AG09319 (cell line): ENCODE results near the gene KIAA1614.

Experiments
- DNase-seq: peaks from one replicate; pipeline ENCODE4 v3.0.0-alpha.2; 2010; ENCODE audit warnings: low read depth; ENCODE audit errors: extremely low read depth
- TF ChIP-seq, protein P1 (sequence below): IDR thresholded peaks from 2 replicates; pipeline ENCODE4 v1.5.1; 2011; ENCODE audit warnings: low read depth, mild to moderate bottlenecking, inconsistent platforms, low read length, moderate library complexity

KIAA1614 gene

DNA sequence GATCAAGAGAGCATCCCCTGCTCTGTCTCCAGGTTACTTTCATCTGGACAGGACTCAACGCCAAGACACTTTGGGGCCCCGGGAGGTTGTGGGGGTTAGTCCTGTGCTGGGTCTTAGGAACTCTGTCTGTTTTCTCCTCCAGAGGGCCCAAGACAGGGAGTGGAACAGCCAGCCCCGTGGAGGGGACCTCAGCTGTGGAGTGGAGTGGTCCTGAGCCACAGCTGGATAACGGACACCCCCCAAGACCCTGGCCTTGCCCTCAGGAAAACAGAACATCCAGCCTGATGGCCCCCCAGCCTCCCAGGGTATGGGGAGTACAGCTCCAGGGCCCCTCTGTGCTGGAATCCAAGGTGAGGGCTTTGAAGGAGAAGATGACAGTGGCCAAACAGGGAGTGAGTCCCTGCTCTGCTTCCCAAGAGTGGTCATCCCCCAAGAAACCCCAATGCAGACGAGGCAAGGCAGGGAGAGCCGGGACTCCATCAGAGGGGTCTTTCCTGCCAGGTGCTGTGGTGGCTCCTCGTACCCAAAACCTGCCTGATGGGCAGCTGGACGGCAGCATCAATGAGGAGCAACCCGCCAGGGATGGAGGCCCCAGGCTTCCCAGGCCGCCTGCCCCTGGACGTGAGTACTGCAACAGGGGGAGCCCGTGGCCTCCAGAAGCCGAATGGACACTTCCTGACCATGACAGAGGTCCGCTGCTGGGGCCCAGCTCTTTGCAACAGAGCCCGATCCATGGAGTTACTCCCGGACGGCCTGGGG lies 3.5 kb downstream of the KIAA1614 start:
- TF ChIP-seq, protein P1, sequence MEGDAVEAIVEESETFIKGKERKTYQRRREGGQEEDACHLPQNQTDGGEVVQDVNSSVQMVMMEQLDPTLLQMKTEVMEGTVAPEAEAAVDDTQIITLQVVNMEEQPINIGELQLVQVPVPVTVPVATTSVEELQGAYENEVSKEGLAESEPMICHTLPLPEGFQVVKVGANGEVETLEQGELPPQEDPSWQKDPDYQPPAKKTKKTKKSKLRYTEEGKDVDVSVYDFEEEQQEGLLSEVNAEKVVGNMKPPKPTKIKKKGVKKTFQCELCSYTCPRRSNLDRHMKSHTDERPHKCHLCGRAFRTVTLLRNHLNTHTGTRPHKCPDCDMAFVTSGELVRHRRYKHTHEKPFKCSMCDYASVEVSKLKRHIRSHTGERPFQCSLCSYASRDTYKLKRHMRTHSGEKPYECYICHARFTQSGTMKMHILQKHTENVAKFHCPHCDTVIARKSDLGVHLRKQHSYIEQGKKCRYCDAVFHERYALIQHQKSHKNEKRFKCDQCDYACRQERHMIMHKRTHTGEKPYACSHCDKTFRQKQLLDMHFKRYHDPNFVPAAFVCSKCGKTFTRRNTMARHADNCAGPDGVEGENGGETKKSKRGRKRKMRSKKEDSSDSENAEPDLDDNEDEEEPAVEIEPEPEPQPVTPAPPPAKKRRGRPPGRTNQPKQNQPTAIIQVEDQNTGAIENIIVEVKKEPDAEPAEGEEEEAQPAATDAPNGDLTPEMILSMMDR = no peak
- DNase-seq = no peak

GRCh38 chr1:180916771-180917170 lies 4.1 kb downstream of the KIAA1614 start:
- no peak for DNase-seq
- TF ChIP-seq, protein P1 = no peak

DNA sequence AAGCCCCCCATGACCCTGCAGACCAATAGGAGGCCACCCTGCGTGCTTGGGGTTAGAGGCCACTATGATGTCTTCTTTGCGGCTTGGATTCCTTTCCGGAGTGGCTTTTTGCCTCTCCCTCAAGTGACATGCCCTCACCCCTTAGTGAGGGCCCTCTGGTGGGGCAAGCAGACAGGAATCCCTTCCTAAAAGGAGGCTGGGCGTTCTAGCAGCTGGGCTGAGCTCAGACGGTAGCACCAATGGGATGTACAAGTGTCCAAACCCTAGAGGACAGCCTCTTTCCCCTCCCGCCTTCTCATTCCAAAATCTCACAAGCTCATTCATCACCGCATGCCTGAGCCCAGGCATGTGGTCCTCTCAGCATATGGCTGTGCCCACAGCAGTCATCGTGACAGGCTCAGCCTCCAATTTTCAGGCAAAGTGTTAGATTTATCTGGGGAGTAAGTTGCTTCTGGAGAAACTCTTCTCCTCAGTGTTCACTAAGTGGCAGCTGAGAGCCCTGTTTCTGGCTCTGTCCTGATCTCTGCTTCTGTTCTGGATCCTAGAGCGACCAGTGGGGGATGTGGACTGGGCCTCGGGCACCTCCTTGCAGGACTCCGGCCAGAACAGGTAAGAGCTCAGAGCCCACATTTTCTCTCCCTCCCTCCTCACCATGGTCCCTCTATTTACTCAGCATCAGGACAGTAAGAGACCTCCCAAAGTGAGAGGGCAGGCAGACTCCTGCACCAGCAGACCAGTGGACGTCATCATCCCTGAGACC lies 4.8 kb downstream of the KIAA1614 start:
- no peak for DNase-seq

DNA sequence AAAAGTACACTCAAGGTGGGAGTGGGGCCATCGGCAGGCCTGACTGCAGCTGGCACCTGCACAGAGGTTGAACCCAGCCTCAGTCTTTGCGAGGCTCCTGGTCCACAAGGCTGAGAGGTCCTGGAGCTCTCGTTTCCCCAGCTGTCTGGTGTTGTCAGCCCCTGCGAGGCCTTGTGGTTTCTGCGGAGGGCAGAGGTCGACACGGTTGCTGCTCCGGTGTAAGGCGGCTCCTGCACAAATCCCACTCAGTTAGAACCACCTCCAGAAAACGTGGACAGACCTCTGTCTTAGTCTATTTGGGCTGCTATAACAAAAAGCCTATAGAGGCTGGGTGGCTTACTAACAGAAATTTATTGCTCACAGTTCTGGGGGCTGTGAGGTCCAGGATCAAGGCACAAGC lies 5.8 kb downstream of the KIAA1614 start:
- TF ChIP-seq, protein P1 = no peak
- no peak for DNase-seq

More for the DNA sequence above, 4.8 kb downstream of the KIAA1614 start:
- TF ChIP-seq, protein P1 = peak; percentile 26

DNA sequence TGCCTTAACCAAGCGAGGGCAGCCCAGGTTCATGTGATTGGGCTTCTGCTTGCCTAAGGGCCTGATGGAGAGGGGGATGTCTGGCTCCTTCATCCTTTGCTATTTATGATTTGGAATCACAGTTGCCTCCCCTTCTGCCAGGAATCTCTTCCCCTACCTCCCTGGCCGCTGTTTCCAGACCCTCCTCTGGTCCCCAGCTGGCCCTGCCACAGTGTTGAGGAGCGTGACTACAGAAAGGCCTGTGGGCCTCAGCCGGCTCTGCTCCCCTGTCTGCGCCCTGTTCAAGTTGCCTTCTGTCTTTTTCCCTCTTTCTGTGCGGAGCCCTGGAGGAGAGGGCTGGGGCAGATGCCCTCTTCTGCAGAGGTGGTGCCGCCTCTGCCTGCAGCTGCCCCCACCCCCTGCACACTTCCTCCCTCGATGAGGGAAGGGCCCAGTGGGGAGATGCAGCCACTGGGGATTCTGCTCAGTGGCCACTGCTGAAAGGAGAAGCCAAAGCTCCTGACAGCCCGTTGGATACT lies 6.5 kb downstream of the KIAA1614 start:
- TF ChIP-seq, protein P1 = no peak
- DNase-seq = no peak

- TF ChIP-seq, protein P1 = no peak
- no peak for DNase-seq
Measured at GRCh38 chr1:180920193-180920592, 7.5 kb downstream of the KIAA1614 start.

- DNase-seq = no peak
- TF ChIP-seq, protein P1 = peak; percentile 22
Measured at GRCh38 chr1:180920702-180921101, 8.0 kb downstream of the KIAA1614 start.
